GM18502 (cell line): ENCODE measurements around the gene GCN1.
"Not testable (repeated sequence)": the region's sequence is repeated elsewhere in the genome, so short reads cannot be mapped to it uniquely, and the experiment has no call there.

ENCODE experiments used
- ATAC-seq: cut with Tn5 transposase; IDR thresholded peaks from one replicate; pipeline ENCODE4 v1.9.1; 2021; ENCODE audit warnings: mild to moderate bottlenecking; ENCODE audit not compliant: unreplicated experiment, poor library complexity

Gene GCN1

GRCh38 chr12:120215766-120216735 lies 21.5 kb upstream of the GCN1 start:
- no peak for ATAC-seq

GRCh38 chr12:120215357-120215735 lies 20.8 kb upstream of the GCN1 start:
- ATAC-seq: no peak

DNA sequence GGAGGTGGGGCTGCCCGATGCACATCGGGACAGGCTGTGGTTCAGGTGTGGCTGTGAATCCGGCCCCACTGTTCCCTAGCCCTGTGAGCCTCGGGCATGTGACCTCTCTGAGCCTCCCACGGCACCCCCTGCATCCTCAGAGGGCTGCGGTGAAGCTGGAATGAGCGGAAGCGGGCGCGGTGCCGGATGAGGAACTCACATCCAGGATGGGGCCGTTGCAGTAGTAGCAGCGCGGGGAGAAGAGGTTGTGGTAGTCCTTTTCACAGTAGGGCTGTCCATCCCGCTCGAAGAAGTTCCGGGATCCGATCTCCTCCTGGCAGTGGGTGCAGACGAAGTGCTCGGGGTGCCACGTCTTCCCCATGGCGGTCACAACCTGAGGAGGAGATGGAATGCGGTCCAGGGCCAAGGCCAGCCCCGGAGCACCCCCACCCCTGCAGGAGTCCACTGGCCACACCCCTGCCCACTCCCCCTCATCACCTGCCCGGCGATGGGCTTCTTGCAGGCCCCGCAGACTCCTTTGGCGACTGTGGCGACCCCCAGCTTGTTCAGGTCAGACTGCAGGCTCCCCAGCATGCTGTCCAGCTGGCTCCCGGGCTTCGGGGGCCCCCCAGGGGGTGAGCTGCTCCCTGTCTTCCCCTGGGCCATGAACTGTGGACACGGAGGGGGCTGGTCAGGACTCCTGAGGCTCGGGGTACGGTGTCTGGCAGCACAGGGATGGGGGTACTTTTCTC lies 20.3 kb upstream of the GCN1 start:
- no peak for ATAC-seq

DNA sequence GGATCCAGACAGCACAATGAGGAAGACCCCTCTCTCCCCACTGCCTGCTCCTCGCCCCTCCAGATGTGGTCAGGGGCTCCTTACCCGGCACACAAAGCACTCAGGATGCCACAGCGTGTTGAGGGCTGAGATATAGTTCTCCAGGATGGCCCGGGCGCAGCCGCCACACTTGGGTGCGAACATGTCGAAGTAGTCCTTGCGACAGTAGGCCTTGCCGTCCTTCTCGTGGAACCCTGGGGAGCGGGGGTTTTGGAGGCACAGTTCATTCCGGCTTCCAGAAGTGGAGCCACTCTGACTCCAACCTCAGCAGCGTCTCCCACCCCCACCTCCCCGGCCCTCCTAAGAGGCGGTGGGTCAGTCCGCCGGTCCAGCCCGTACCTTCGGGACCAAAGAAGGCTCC lies 19.2 kb upstream of the GCN1 start:
- ATAC-seq: no peak

DNA sequence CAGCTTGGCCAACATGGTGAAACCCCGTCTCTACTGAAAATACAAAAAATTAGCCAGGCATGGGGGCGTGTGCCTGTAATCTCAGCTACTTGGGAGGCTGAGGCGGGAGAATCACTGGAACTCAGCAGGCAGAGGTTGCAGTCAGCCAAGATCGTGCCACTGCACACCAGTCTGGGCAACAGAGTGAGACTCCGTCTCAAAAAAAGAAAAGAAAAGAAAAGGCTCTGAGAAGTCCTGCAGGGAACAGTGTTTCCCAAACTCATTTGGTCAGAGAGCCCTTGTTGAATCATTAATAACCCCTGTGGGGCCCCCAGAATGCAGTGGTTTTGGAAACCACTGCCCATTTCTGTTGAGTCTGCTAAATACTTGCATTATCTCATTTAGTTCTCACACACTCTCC lies 18.7 kb upstream of the GCN1 start:
- ATAC-seq: not testable (repeated sequence)

GRCh38 chr12:120212301-120212700 lies 17.8 kb upstream of the GCN1 start:
- no peak for ATAC-seq

GRCh38 chr12:120211904-120212283 lies 17.4 kb upstream of the GCN1 start:
- ATAC-seq: no peak

DNA sequence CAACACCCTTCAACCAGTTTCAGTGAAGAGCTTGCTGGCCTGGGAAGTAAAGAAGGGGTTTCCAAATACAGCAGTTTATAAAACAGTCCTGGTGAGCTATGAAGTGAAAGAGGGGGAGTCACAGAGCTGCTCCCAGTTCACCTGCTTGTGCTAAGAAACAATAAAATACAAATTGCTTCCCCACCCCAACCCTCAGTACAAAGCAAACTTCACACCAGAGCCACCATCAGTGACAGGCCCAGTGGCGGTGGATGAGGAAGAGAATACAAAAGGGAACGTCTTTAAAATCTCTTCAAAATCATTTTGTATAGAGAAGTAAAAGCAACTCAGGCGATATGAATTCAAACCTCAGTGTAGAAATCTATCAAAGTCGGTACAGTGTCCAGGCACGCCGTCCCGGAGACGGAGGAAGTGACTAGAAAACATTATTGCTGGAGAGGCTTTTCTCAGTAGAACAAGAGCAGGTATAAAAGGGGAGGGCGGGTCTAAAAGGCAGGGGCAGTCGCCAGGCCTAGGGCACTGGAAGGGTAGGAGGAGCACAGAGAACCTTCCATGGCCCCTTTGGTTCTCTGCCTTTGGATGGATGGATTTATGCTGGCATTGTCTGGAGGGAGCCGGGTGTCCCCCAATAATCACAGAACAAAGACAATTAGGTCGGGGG lies 16.9 kb upstream of the GCN1 start:
- no peak for ATAC-seq

DNA sequence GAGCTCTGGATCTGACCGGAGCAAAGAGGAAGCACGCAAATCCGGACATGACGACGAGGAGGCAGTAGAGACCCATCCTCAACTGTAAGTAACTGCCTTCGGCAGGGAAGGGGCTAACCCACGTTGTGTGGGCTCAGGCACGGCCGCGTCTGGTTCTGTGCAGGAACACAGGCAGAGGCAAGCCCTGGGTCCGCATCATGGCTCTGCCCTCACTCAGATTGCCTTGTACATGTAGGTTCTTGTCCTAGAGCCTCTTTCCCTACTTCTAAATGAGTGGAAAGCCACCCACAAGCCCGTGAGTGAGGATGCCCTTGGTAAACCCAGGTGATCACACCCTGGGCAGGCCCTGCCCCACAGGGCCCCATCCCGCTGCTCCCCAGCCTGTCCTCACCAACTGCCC lies 15.3 kb upstream of the GCN1 start:
- no peak for ATAC-seq

- no peak for ATAC-seq
These were observed 12.7 kb upstream of the GCN1 start for GRCh38 chr12:120207227-120207626.

GRCh38 chr12:120206781-120207180 lies 12.3 kb upstream of the GCN1 start:
- not testable (repeated sequence) for ATAC-seq

GRCh38 chr12:120206228-120206627 lies 11.7 kb upstream of the GCN1 start:
- no peak for ATAC-seq

GRCh38 chr12:120204171-120204570 lies 9.7 kb upstream of the GCN1 start:
- ATAC-seq: no peak

- ATAC-seq: no peak
These were observed 5.9 kb upstream of the GCN1 start for GRCh38 chr12:120200364-120200800.

DNA sequence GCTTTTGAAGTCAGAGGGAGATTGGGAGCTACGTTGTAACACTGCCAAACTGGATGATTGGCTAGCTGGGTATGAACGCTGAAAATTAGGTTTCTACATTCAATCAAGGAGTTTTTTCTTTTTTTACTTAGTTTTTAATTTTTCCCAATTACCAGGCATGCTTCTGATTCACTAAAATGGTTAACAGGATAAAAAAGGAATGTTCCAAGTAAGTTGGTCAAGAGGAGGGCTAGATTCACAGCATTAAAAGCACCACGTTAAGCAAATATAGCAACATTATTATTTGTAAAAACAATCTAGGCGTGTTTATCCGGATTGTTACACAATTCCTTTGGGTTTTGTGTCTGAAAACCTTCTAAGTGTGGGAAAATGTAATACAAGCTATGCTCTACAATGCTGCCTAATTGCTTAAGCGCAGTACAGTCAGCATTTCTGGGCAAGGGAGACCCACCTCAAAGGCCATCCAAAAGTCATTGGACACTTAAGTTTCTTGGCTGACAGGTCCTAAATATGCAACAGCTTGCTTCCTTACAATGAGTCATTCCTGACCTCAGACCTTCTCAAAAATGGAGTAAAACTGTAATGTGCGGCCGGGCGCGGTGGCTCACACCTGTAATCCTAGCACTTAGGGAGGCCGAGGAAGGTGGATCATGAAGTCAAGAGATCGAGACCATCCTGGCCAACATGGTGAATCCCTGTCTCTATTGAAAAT lies 5.2 kb upstream of the GCN1 start:
- ATAC-seq: no peak

GRCh38 chr12:120199025-120199424 lies 4.5 kb upstream of the GCN1 start:
- ATAC-seq: no peak

DNA sequence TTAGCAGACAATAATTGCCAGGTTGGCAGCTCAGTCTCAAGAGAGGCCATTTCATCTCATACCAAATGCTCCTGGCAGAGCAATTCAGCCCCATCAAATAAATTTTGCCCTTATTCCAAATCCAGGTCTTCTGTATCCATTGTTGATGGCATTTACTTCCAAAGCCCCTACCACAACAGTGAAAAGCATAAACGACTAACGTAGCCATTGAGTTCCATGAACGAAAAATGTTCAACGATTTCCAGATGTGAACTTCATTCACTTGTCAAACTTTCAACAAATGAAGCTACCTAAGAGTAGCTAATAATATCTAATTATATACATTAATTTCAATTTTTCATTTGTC lies 3.0 kb upstream of the GCN1 start:
- no peak for ATAC-seq

GRCh38 chr12:120196817-120197541 lies 2.5 kb upstream of the GCN1 start:
- ATAC-seq: not testable (repeated sequence)

DNA sequence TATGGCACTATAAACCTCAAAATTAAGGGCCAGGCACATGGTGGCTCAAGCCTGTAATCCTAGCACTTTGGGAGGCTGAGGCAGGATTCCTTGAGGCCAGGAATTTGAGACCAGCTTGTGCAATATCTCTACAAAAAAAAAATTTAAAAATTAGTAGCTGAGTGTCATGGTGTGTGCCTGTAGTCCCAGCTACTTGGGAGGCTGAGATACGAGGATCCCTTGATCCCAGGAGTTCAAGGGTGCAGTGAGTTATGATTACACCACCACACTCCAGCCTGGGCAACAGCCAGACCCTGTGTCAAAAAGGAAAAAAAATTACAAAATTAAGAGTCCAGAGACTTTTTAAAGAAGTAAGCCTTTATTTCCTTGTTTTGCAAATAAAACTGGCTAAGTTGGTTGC lies 1.8 kb upstream of the GCN1 start:
- ATAC-seq: no peak

DNA sequence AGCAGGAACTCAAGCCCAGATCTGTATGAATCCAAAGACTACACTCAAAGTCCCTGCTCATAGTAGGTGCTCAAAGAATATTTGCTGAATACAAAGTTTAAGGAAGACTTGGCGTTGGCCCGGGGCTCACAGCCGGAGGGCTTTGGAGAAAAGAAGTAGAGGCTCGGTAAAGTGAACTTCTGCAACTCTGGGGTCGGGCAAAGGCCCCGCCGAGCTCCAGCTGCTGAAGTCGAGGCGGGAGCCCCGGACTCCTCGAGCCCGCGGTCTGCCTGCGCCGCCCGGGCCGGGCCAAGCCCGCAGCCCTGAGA lies 335 bp downstream of the GCN1 start:
- peak; percentile 35 for ATAC-seq
